ENCODE measurements around the gene TRABD2B. TPM values are rescaled to one million over a fixed set of nuclear protein-coding genes. Genes with fewer than 3 reads are reported as not detected.
A peak's percentile ranks its signal among the peaks of the same experiment; 100 is the strongest.

Gene TRABD2B
- total RNA-seq, 1 donor from 2014 or later: 0.92 TPM

GRCh38 chr1:47993881-47994625, 3.1 kb downstream of the TRABD2B start:
- TF ChIP-seq, protein P1, sequence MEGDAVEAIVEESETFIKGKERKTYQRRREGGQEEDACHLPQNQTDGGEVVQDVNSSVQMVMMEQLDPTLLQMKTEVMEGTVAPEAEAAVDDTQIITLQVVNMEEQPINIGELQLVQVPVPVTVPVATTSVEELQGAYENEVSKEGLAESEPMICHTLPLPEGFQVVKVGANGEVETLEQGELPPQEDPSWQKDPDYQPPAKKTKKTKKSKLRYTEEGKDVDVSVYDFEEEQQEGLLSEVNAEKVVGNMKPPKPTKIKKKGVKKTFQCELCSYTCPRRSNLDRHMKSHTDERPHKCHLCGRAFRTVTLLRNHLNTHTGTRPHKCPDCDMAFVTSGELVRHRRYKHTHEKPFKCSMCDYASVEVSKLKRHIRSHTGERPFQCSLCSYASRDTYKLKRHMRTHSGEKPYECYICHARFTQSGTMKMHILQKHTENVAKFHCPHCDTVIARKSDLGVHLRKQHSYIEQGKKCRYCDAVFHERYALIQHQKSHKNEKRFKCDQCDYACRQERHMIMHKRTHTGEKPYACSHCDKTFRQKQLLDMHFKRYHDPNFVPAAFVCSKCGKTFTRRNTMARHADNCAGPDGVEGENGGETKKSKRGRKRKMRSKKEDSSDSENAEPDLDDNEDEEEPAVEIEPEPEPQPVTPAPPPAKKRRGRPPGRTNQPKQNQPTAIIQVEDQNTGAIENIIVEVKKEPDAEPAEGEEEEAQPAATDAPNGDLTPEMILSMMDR (IDR thresholded peaks at IDR 0.05; ENCODE audit: insufficient read depth, low read length, poor library complexity, severe bottlenecking): no peak
- DNase-seq (ENCODE audit: low read depth): no peak
- H3K4me3 ChIP-seq (ENCODE audit: low read depth, low read length): peak overlapping the region; percentile 5
- H3K36me3 ChIP-seq (ENCODE audit: control insufficient read depth, insufficient read depth, low read length): peaks cover 4% of the 10 kb centered on the region
- peaks cover 3% of the 10 kb centered on the region for H3K27me3 ChIP-seq (ENCODE audit: control insufficient read depth, insufficient read depth, low read length)

DNA sequence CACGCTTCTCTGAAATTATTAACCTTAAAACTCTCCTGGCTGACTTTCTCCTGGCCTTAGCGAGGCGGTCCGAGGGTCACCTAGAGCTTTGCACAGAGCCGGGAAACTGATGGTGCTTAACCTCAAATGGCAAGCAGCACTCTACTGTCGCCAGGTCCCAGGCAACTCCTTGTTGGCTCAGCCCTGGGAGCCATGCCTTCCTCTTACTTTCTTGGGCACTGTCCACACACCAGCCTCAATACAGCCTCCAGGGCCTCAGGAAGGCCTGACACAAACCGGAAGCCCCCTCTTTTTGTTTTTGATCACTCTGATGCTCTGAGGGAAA, 3.8 kb downstream of the TRABD2B start:
- TF ChIP-seq, protein P1 (IDR thresholded peaks at IDR 0.05; ENCODE audit: insufficient read depth, low read length, poor library complexity, severe bottlenecking): no peak
- H3K27me3 ChIP-seq (ENCODE audit: control insufficient read depth, insufficient read depth, low read length): no peaks in the 10 kb centered on the region
- peaks cover 4% of the 10 kb centered on the region for H3K36me3 ChIP-seq (ENCODE audit: control insufficient read depth, insufficient read depth, low read length)
- DNase-seq (ENCODE audit: low read depth): no peak
- H3K4me3 ChIP-seq (ENCODE audit: low read depth, low read length): peak overlapping the region; percentile 6

DNA sequence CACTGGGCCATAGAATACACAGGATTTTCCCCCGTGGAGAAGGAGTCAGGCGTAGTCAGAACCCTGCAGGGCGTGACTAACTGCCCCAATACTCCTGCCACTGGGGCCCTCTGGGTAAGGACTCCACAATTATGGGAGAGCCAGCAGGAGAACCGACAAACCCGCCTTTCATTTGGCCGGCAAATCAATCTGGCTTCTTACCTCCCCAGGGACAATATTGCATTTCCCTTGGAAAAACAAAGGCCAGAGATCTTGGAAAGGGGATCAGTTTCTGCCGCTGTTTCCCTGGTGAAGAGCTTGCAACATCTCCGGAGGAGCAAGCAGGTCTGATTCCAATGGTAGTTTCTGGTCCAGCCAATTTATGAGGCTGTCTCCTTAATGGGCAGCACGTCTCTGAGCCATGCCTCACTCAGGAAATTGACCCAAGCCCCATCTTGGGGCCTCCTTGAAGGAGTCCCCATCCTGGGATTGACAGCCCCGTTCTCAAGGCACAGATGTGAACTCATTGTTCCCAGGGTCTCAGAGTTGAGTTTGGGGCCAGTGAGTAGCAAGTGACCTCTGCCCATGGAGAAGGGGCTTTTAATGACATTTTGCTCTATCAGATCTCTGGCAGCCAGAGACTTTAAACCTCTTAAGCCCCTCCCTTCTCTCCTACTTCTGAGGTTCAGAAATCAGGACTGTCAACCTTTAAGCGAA, 4.3 kb downstream of the TRABD2B start:
- TF ChIP-seq, protein P1 (IDR thresholded peaks at IDR 0.05; ENCODE audit: insufficient read depth, low read length, poor library complexity, severe bottlenecking): no peak
- Histone ChIP-seq H3K4me3 (ENCODE audit: low read depth, low read length) (peak overlapping the region; percentile 6), H3K27me3 (ENCODE audit: control insufficient read depth, insufficient read depth, low read length) (no peaks in the 10 kb centered on the region), H3K36me3 (ENCODE audit: control insufficient read depth, insufficient read depth, low read length) (peaks cover 4% of the 10 kb centered on the region)
- no peak for DNase-seq (ENCODE audit: low read depth)

GRCh38 chr1:47991673-47992072, 5.5 kb downstream of the TRABD2B start:
- Histone ChIP-seq H3K27me3 (ENCODE audit: control insufficient read depth, insufficient read depth, low read length) (no peaks in the 10 kb centered on the region), H3K4me3 (ENCODE audit: low read depth, low read length) (no peak overlapping the region), H3K36me3 (ENCODE audit: control insufficient read depth, insufficient read depth, low read length) (peaks cover 4% of the 10 kb centered on the region)
- TF ChIP-seq, protein P1 (IDR thresholded peaks at IDR 0.05; ENCODE audit: insufficient read depth, low read length, poor library complexity, severe bottlenecking): no peak
- no peak for DNase-seq (ENCODE audit: low read depth)

GRCh38 chr1:47991187-47991586, 6.0 kb downstream of the TRABD2B start:
- Histone ChIP-seq H3K4me3 (ENCODE audit: low read depth, low read length) (no peak overlapping the region), H3K36me3 (ENCODE audit: control insufficient read depth, insufficient read depth, low read length) (peaks cover 4% of the 10 kb centered on the region), H3K27me3 (ENCODE audit: control insufficient read depth, insufficient read depth, low read length) (no peaks in the 10 kb centered on the region)
- TF ChIP-seq, protein P1 (IDR thresholded peaks at IDR 0.05; ENCODE audit: insufficient read depth, low read length, poor library complexity, severe bottlenecking): no peak
- no peak for DNase-seq (ENCODE audit: low read depth)

All from kidney epithelial cell (primary cell).